Gastrocnemius medialis (tissue), 4 donors: ENCODE measurements around the gene ITGA11.

Experiments
- CTCF ChIP-seq, 5 experiments: fragments of 450-650 bp in 3 of 5; fragments of 200-600 bp in 2 of 5; sonication (generic) in 2 of 5; IDR thresholded peaks in 4 of 5; conservative IDR thresholded peaks in 1 of 5; 1 replicate in 4 of 5; 2 replicates in 1 of 5; pipeline ENCODE4 v1.5.1; 2016 to 2019; ENCODE audit warnings: antibody characterized with exemption in 5 of 5, mild to moderate bottlenecking in 3 of 5, moderate library complexity in 3 of 5
- POLR2A ChIP-seq, 2 donors: fragments of 450-650 bp; IDR thresholded peaks; one replicate each; pipeline ENCODE4 v1.6.1; 2017; ENCODE audit warnings: antibody characterized with exemption in 2 of 2, mild to moderate bottlenecking in 2 of 2, moderate library complexity in 2 of 2

GRCh38 chr15:68423359-68424296 lies 8.3 kb downstream of the ITGA11 start:
- no peak for TF ChIP-seq CTCF (IDR thresholded peaks at IDR 0.05 in 4 of 5, conservative IDR thresholded peaks at IDR 0.05 in 1 of 5)
- TF ChIP-seq POLR2A (IDR thresholded peaks at IDR 0.05): no peak
